Measurements from ENCODE around the gene GTF3C4.

DNA sequence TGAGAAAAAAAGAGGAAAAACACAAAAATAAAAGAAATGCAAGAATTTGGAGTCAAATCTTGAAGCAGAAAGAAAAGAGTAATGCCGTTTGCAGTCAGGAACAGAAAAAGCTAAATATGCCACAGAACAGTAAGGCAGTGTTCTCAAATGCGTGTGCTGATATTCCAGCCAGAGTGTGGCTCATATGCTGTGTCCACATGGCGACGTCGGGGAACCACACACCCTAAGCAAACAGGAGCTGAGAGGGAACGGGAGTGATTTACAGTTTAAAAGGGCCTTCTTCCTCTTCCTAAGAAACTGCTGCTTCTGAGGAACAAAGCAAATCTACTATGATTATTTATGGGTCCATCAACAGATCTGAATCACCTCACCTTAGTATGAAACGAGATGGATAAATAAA lies 43.2 kb upstream of the GTF3C4 start:
- TF ChIP-seq GATA3 (IDR thresholded peaks at IDR 0.05; ENCODE audit: low read depth, low read length): no peak
- no peak for TF ChIP-seq GATA2 (IDR thresholded peaks at IDR 0.05; ENCODE audit: low read depth, low read length)

Data from SH-SY5Y (cell line).